HepG2 (cell line): ENCODE data around the gene STK17A. TPM values are rescaled to one million over a fixed set of nuclear protein-coding genes. Genes with fewer than 3 reads are reported as not detected.

Experiments
- BCL6 ChIP-seq: IDR thresholded peaks from 2 replicates; pipeline ENCODE4 v1.6.1; 2016; ENCODE audit warnings: missing genetic modification reagents, missing compliant biosample characterization
- ERF ChIP-seq: IDR thresholded peaks from 2 replicates; pipeline ENCODE4 v1.6.1; 2018; ENCODE audit warnings: missing biosample characterization, missing genetic modification reagents
- FOXK1 ChIP-seq: sonication (generic); formaldehyde crosslinking; IDR thresholded peaks from 2 replicates; pipeline ENCODE4 v1.4.0; 2020; ENCODE audit warnings: low read depth, missing genetic modification reagents, borderline replicate concordance
- HOXA5 ChIP-seq: sonication (generic); formaldehyde crosslinking; IDR thresholded peaks from 2 replicates; pipeline ENCODE4 v1.4.0; 2020; ENCODE audit warnings: missing genetic modification reagents
- IKZF4 ChIP-seq: sonication (generic); formaldehyde crosslinking; IDR thresholded peaks from 2 replicates; pipeline ENCODE4 v1.5.1; 2020; ENCODE audit warnings: borderline replicate concordance, mild to moderate bottlenecking, low read depth, missing genetic modification reagents; ENCODE audit errors: not compliant biosample characterization
- JARID2 ChIP-seq: sonication (generic); formaldehyde crosslinking; IDR thresholded peaks from 2 replicates; pipeline ENCODE4 v1.8.1; 2023; ENCODE audit warnings: missing genetic modification reagents, inconsistent platforms; ENCODE audit not compliant: insufficient replicate concordance
- KDM6A ChIP-seq: IDR thresholded peaks from 2 replicates; pipeline ENCODE4 v1.6.1; 2016; ENCODE audit warnings: low read depth
- MBD4 ChIP-seq: IDR thresholded peaks from 2 replicates; pipeline ENCODE4 v1.6.1; 2012; ENCODE audit warnings: low read length, inconsistent platforms, borderline replicate concordance
- MIER3 ChIP-seq: IDR thresholded peaks from 2 replicates; pipeline ENCODE4 v1.6.1; 2016; ENCODE audit warnings: missing compliant biosample characterization, borderline replicate concordance
- SOX13 ChIP-seq, 3 experiments: fragments of 450-650 bp in 1 of 3; sonication (generic) in 1 of 3; formaldehyde crosslinking in 1 of 3; IDR thresholded peaks in 2 of 3; conservative IDR thresholded peaks in 1 of 3; 2 replicates each; pipeline versions ENCODE4 v1.5.0 to v1.6.1; 2016 to 2020; ENCODE audit warnings: antibody characterized with exemption in 1 of 3, mild to moderate bottlenecking in 1 of 3, missing compliant biosample characterization in 1 of 3, missing genetic modification reagents in 1 of 3, moderate library complexity in 1 of 3
- STAG1 ChIP-seq: sonication (generic); formaldehyde crosslinking; IDR thresholded peaks from 2 replicates; pipeline ENCODE4 v1.4.0; 2020; ENCODE audit warnings: missing genetic modification reagents
- ZBTB7A ChIP-seq: sonication (generic); formaldehyde crosslinking; IDR thresholded peaks from 2 replicates; pipeline ENCODE4 v1.8.0; 2022; ENCODE audit warnings: mild to moderate bottlenecking, missing genetic modification reagents
- ZFP90 ChIP-seq: sonication (generic); formaldehyde crosslinking; IDR thresholded peaks from 2 replicates; pipeline ENCODE4 v1.8.0; 2022; ENCODE audit warnings: missing genetic modification reagents, mild to moderate bottlenecking, inconsistent platforms, borderline replicate concordance
- ZNF234 ChIP-seq: sonication (generic); formaldehyde crosslinking; conservative IDR thresholded peaks from 2 replicates; pipeline ENCODE4 v1.5.1; 2020; ENCODE audit warnings: mild to moderate bottlenecking, missing genetic modification reagents
- ZNF235 ChIP-seq: sonication (generic); formaldehyde crosslinking; IDR thresholded peaks from 2 replicates; pipeline ENCODE4 v1.8.1; 2023; ENCODE audit warnings: mild to moderate bottlenecking, missing genetic modification reagents, borderline replicate concordance
- ZNF337 ChIP-seq: sonication (generic); formaldehyde crosslinking; IDR thresholded peaks from 2 replicates; pipeline ENCODE4 v1.5.1; 2020; ENCODE audit warnings: missing genetic modification reagents, low read depth, mild to moderate bottlenecking, borderline replicate concordance
- ZNF432 ChIP-seq: sonication (generic); formaldehyde crosslinking; IDR thresholded peaks from 2 replicates; pipeline ENCODE4 v1.5.0; 2020; ENCODE audit warnings: missing genetic modification reagents, mild to moderate bottlenecking, borderline replicate concordance
- ZNF562 ChIP-seq: sonication (generic); formaldehyde crosslinking; IDR thresholded peaks from 2 replicates; pipeline ENCODE4 v1.8.0; 2022; ENCODE audit warnings: missing genetic modification reagents, borderline replicate concordance
- ZNF570 ChIP-seq: sonication (generic); formaldehyde crosslinking; IDR thresholded peaks from 2 replicates; pipeline ENCODE4 v1.4.0; 2020; ENCODE audit warnings: mild to moderate bottlenecking, missing genetic modification reagents, borderline replicate concordance
- ZNF775 ChIP-seq: sonication (generic); formaldehyde crosslinking; IDR thresholded peaks from 2 replicates; pipeline ENCODE4 v1.4.0; 2020; ENCODE audit warnings: missing genetic modification reagents, mild to moderate bottlenecking, moderate library complexity, borderline replicate concordance
- ZNF776 ChIP-seq: sonication (generic); formaldehyde crosslinking; IDR thresholded peaks from 2 replicates; pipeline ENCODE4 v1.4.0; 2020; ENCODE audit warnings: mild to moderate bottlenecking, missing genetic modification reagents
- polyA plus RNA-seq, 8 experiments: library from polyadenylated mRNA; depleted of rRNA in 3 of 8; stranded (reverse) in 7 of 8; unstranded in 1 of 8; fragments of >200 nt; fragmentation: Illumina TruSeq in 4 of 8; extraction: Trizol in 4 of 8; gene quantifications; 2 replicates each; pipeline versions ENCODE4 v1.2.1 to v1.2.3, GENCODE V29; 2011 to 2016; ENCODE audit warnings: low read depth in 4 of 8, missing spikeins in 1 of 8, mixed read lengths in 1 of 8; ENCODE audit not compliant: insufficient read depth in 1 of 8
- total RNA-seq, 5 experiments: library from RNA; depleted of rRNA; stranded (reverse); fragments of >200 nt; fragmentation: Illumina TruSeq; extraction: Trizol; gene quantifications; 2 replicates each; pipeline ENCODE4 v1.2.3, GENCODE V29; 2016; ENCODE audit warnings: low read depth in 1 of 5
- TF ChIP-seq, protein P1 (sequence below): sonication (generic); formaldehyde crosslinking; IDR thresholded peaks from 2 replicates; pipeline ENCODE4 v1.4.0; 2020; ENCODE audit warnings: mild to moderate bottlenecking, missing genetic modification reagents

The STK17A gene
- total and polyA plus RNA-seq, 2 of the 13 experiments (the other 11 are each of a cell fraction or from before 2014, with no cell fraction given) = 18.6 to 24.3 TPM

DNA sequence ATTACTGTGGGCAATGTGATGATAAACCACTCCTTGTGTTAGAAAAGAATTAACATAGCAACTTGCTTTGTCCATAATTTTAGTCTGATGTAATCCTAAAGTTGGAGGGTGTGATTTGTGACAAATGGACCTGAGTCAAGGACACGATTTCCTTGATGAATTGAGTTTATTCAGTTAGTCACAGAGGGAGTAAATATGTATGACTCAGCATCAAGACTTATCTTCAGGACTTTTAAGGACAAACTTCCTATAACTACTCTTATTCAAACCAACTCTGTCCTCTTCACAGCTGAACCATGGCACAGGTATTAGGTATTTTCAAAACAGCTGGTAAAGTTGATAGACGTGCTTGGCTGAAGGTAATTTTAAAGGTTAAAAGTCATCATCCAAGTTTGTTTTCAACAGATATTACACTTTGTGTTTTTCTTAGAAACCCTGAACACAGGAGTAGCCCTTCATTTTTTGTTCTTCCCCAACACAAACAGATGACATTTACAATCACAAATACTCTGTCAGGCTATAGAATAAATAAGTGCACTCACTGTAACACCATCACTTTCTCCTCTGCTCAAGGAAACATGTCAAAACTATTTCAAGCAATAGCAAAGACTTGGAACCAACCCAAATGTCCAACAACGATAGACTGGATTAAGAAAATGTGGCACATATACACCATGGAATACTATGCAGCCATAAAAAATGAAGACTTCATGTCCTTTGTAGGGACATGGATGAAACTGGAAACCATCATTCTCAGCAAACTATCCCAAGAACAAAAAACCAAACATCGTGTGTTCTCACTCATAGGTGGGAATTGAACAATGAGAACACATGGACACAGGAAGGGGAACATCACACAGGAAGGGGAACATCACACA is 91.9 kb downstream of the STK17A start (continued):
- TF ChIP-seq ZNF235 (CRISPR knock-in tag) = no peak
- no peak for TF ChIP-seq ZNF234 (CRISPR knock-in tag)
- TF ChIP-seq IKZF4 (CRISPR knock-in tag) = no peak
- TF ChIP-seq BCL6 (CRISPR knock-in tag) = 0 out of 2 replicates have a peak, but pooled peaks have one; percentile 43
- TF ChIP-seq ZNF776 = no peak
- no peak for TF ChIP-seq KDM6A (CRISPR knock-in tag)
- no peak for TF ChIP-seq ZBTB7A (CRISPR knock-in tag)
- no peak for TF ChIP-seq ZNF570 (CRISPR knock-in tag)
- TF ChIP-seq SOX13 (IDR thresholded peaks at IDR 0.05) = no peak
- peak in 1 of 2 experiments; percentile 62; a peak in 1 of 4 replicates for TF ChIP-seq SOX13 (CRISPR knock-in tag; conservative IDR thresholded peaks at IDR 0.05 in 1 of 2, IDR thresholded peaks at IDR 0.05 in 1 of 2)
- TF ChIP-seq MBD4 = no peak
- TF ChIP-seq ZNF562 (CRISPR knock-in tag) = no peak
- no peak for TF ChIP-seq STAG1
- no peak for TF ChIP-seq ZNF432
- no peak for TF ChIP-seq ZFP90 (CRISPR knock-in tag)
- TF ChIP-seq, protein P1, sequence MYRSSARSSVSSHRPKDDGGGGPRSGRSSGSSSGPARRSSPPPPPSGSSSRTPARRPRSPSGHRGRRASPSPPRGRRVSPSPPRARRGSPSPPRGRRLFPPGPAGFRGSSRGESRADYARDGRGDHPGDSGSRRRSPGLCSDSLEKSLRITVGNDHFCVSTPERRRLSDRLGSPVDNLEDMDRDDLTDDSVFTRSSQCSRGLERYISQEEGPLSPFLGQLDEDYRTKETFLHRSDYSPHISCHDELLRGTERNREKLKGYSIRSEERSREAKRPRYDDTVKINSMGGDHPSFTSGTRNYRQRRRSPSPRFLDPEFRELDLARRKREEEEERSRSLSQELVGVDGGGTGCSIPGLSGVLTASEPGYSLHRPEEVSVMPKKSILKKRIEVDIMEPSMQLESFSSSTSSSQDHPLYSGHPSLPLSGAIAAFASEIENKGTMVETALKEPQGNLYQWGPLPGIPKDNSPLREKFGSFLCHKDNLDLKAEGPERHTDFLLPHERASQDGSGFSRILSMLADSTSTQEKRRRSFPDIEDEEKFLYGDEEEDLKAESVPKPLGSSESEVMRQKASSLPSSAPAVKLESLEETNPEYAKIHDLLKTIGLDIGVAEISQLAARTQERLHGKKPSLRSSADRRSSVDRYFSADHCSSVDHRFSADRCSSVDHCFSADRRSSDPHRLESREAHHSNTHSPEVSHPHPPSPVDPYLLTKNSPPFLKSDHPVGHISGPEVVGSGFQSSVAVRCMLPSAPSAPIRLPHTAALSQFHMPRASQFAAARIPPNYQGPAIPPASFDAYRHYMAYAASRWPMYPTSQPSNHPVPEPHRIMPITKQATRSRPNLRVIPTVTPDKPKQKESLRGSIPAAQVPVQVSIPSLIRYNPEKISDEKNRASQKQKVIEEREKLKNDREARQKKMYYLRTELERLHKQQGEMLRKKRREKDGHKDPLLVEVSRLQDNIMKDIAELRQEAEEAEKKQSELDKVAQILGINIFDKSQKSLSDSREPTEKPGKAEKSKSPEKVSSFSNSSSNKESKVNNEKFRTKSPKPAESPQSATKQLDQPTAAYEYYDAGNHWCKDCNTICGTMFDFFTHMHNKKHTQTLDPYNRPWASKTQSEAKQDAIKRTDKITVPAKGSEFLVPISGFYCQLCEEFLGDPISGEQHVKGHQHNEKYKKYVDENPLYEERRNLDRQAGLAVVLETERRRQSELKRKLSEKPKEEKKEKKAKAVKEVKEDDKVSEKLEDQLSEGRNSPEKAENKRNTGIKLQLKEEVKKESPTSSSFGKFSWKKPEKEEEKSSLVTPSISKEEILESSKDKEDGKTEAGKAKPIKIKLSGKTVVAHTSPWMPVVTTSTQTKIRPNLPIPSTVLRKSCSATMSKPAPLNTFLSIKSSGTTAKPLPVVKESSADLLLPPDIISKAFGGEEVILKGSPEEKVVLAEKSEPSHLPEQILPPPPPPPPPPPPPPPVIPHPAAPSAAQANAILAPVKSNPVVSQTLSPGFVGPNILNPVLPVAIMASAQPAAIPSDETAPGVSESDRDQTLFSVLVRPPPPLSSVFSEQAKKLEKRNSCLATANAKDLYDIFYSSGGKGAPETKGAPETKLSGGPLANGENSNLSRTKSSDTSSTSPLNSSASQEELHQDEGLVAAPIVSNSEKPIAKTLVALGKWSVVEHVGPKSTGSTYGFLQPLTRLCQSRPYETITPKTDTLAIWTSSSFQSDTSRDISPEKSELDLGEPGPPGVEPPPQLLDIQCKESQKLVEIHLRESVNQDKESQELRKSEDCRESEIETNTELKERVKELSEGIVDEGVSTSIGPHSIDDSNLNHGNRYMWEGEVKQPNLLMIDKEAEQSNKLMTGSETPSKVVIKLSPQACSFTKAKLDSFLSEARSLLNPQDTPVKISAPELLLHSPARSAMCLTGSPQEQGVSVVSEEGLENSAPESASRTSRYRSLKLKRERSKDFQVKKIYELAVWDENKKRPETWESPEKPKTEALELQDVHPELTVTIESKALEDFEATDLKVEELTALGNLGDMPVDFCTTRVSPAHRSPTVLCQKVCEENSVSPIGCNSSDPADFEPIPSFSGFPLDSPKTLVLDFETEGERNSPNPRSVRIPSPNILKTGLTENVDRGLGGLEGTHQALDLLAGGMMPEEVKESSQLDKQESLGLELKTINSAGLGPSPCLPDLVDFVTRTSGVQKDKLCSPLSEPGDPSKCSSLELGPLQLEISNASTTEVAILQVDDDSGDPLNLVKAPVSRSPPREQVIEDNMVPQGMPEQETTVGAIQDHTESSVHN (CRISPR knock-in tag) = no peak
- 0 out of 2 replicates have a peak, but pooled peaks have one; percentile 54 for TF ChIP-seq ERF (CRISPR knock-in tag)
- no peak for TF ChIP-seq JARID2 (CRISPR knock-in tag)
- TF ChIP-seq FOXK1 (CRISPR knock-in tag) = no peak
- TF ChIP-seq MIER3 = 0 out of 2 replicates have a peak, but pooled peaks have one; percentile 21
- TF ChIP-seq ZNF775 (CRISPR knock-in tag) = no peak
- TF ChIP-seq ZNF337 = no peak
- no peak for TF ChIP-seq HOXA5
